ENCODE measurements around the gene MSRB1.

Gene MSRB1

GRCh38 chr16:1895949-1896675, 46.9 kb downstream of the MSRB1 start:
- DNase-seq (ENCODE audit: low spot score): no peak

GRCh38 chr16:1895068-1895467, 47.9 kb downstream of the MSRB1 start:
- no peak for DNase-seq (ENCODE audit: low spot score)

GRCh38 chr16:1890708-1891050, 52.3 kb downstream of the MSRB1 start:
- no peak for DNase-seq (ENCODE audit: low spot score)

- DNase-seq (ENCODE audit: low spot score): no peak
These were observed 52.8 kb downstream of the MSRB1 start for GRCh38 chr16:1890024-1890707.
